ENCODE data around the gene ZBTB7C.

DNA sequence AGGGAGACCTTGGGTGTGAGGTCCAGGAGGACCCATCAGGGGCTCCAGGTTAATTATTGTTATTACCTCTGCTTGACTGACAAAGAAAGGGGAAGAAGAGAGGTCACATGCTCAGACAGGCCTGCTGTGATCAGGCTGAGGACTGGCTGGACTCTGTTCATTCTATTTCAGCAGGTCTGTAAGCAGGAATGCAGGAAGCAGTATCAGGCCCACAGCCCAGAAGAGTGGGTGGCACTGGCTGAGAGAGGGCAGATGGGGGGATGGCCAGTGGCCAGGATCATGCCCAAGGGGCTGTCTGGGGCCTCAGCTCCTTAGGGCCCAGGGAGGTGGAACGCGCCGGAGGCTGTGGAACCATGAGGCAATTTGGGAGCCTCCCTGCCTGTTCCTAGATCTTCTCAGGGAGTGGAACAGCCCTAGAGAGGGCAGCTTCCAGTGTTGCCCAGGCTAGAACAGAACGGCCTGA is 43.7 kb upstream of the ZBTB7C start:
- TF ChIP-seq POLR2A (IDR thresholded peaks at IDR 0.05), result no peak
- TF ChIP-seq POLR2AphosphoS5 (IDR thresholded peaks at IDR 0.05), result no peak
- TF ChIP-seq, protein P1, sequence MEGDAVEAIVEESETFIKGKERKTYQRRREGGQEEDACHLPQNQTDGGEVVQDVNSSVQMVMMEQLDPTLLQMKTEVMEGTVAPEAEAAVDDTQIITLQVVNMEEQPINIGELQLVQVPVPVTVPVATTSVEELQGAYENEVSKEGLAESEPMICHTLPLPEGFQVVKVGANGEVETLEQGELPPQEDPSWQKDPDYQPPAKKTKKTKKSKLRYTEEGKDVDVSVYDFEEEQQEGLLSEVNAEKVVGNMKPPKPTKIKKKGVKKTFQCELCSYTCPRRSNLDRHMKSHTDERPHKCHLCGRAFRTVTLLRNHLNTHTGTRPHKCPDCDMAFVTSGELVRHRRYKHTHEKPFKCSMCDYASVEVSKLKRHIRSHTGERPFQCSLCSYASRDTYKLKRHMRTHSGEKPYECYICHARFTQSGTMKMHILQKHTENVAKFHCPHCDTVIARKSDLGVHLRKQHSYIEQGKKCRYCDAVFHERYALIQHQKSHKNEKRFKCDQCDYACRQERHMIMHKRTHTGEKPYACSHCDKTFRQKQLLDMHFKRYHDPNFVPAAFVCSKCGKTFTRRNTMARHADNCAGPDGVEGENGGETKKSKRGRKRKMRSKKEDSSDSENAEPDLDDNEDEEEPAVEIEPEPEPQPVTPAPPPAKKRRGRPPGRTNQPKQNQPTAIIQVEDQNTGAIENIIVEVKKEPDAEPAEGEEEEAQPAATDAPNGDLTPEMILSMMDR (IDR thresholded peaks at IDR 0.05), result no peak
- no peak for TF ChIP-seq EP300 (IDR thresholded peaks at IDR 0.05)
